ENCODE measurements around the gene VPS37C.

The VPS37C gene

GRCh38 chr11:61127991-61128390 lies 33.2 kb downstream of the VPS37C start:
- TF ChIP-seq POLR2A (IDR thresholded peaks at IDR 0.05; ENCODE audit: low read depth, low read length) (no peak), POLR2AphosphoS5 (IDR thresholded peaks at IDR 0.05; ENCODE audit: low read depth, low read length) (no peak), TAF1 (IDR thresholded peaks at IDR 0.05; ENCODE audit: borderline replicate concordance, low read depth, low read length) (no peak)
- no peak for DNase-seq (ENCODE audit: insufficient read length)
- FAIRE-seq: peak; percentile 69

GRCh38 chr11:61126256-61126655 lies 35.0 kb downstream of the VPS37C start:
- DNase-seq (ENCODE audit: insufficient read length) (no peak), FAIRE-seq (no peak)
- TF ChIP-seq POLR2A (IDR thresholded peaks at IDR 0.05; ENCODE audit: low read depth, low read length) (no peak), POLR2AphosphoS5 (IDR thresholded peaks at IDR 0.05; ENCODE audit: low read depth, low read length) (no peak), TAF1 (IDR thresholded peaks at IDR 0.05; ENCODE audit: borderline replicate concordance, low read depth, low read length) (no peak)

GRCh38 chr11:61125310-61125684 lies 35.9 kb downstream of the VPS37C start:
- TF ChIP-seq POLR2AphosphoS5 (IDR thresholded peaks at IDR 0.05; ENCODE audit: low read depth, low read length) (no peak), TAF1 (IDR thresholded peaks at IDR 0.05; ENCODE audit: borderline replicate concordance, low read depth, low read length) (no peak), POLR2A (IDR thresholded peaks at IDR 0.05; ENCODE audit: low read depth, low read length) (no peak)
- FAIRE-seq: no peak
- DNase-seq (ENCODE audit: insufficient read length): no peak

- FAIRE-seq (no peak), DNase-seq (ENCODE audit: insufficient read length) (no peak)
- no peak for TF ChIP-seq POLR2A (IDR thresholded peaks at IDR 0.05; ENCODE audit: low read depth, low read length)
- no peak for TF ChIP-seq TAF1 (IDR thresholded peaks at IDR 0.05; ENCODE audit: borderline replicate concordance, low read depth, low read length)
- TF ChIP-seq POLR2AphosphoS5 (IDR thresholded peaks at IDR 0.05; ENCODE audit: low read depth, low read length): no peak
Measured at GRCh38 chr11:61124574-61125309, 36.5 kb downstream of the VPS37C start.

- DNase-seq (ENCODE audit: insufficient read length): no peak
- TF ChIP-seq POLR2AphosphoS5 (IDR thresholded peaks at IDR 0.05; ENCODE audit: low read depth, low read length) (no peak), POLR2A (IDR thresholded peaks at IDR 0.05; ENCODE audit: low read depth, low read length) (no peak), TAF1 (IDR thresholded peaks at IDR 0.05; ENCODE audit: borderline replicate concordance, low read depth, low read length) (no peak)
- no peak for FAIRE-seq
Measured at GRCh38 chr11:61123775-61124571, 37.3 kb downstream of the VPS37C start.

GRCh38 chr11:61122761-61123160 lies 38.5 kb downstream of the VPS37C start:
- TF ChIP-seq POLR2A (IDR thresholded peaks at IDR 0.05; ENCODE audit: low read depth, low read length) (no peak), POLR2AphosphoS5 (IDR thresholded peaks at IDR 0.05; ENCODE audit: low read depth, low read length) (no peak), TAF1 (IDR thresholded peaks at IDR 0.05; ENCODE audit: borderline replicate concordance, low read depth, low read length) (no peak)
- FAIRE-seq: no peak
- DNase-seq (ENCODE audit: insufficient read length): no peak

- TF ChIP-seq POLR2AphosphoS5 (IDR thresholded peaks at IDR 0.05; ENCODE audit: low read depth, low read length) (no peak), POLR2A (IDR thresholded peaks at IDR 0.05; ENCODE audit: low read depth, low read length) (no peak)
- no peak for FAIRE-seq
- no peak for DNase-seq (ENCODE audit: insufficient read length)
Measured at GRCh38 chr11:61121917-61122316, 39.3 kb downstream of the VPS37C start.

GRCh38 chr11:61121192-61121831 lies 39.9 kb downstream of the VPS37C start:
- FAIRE-seq (no peak), DNase-seq (ENCODE audit: insufficient read length) (no peak)
- TF ChIP-seq POLR2AphosphoS5 (IDR thresholded peaks at IDR 0.05; ENCODE audit: low read depth, low read length) (no peak), TAF1 (IDR thresholded peaks at IDR 0.05; ENCODE audit: borderline replicate concordance, low read depth, low read length) (no peak), POLR2A (IDR thresholded peaks at IDR 0.05; ENCODE audit: low read depth, low read length) (no peak)

GRCh38 chr11:61120706-61121191 lies 40.5 kb downstream of the VPS37C start:
- no peak for DNase-seq (ENCODE audit: insufficient read length)
- peak; percentile 36 for FAIRE-seq
- TF ChIP-seq POLR2AphosphoS5 (IDR thresholded peaks at IDR 0.05; ENCODE audit: low read depth, low read length) (no peak), TAF1 (IDR thresholded peaks at IDR 0.05; ENCODE audit: borderline replicate concordance, low read depth, low read length) (no peak), POLR2A (IDR thresholded peaks at IDR 0.05; ENCODE audit: low read depth, low read length) (no peak)

- DNase-seq (ENCODE audit: insufficient read length): no peak
- TF ChIP-seq TAF1 (IDR thresholded peaks at IDR 0.05; ENCODE audit: borderline replicate concordance, low read depth, low read length) (no peak), POLR2A (IDR thresholded peaks at IDR 0.05; ENCODE audit: low read depth, low read length) (no peak), POLR2AphosphoS5 (IDR thresholded peaks at IDR 0.05; ENCODE audit: low read depth, low read length) (no peak)
- no peak for FAIRE-seq
Measured at GRCh38 chr11:61120099-61120705, 41.0 kb downstream of the VPS37C start.

- DNase-seq (ENCODE audit: insufficient read length) (no peak), FAIRE-seq (no peak)
- TF ChIP-seq POLR2AphosphoS5 (IDR thresholded peaks at IDR 0.05; ENCODE audit: low read depth, low read length): no peak
- no peak for TF ChIP-seq TAF1 (IDR thresholded peaks at IDR 0.05; ENCODE audit: borderline replicate concordance, low read depth, low read length)
Measured at GRCh38 chr11:61119571-61119970, 41.7 kb downstream of the VPS37C start.
